Activated CD4-positive, alpha-beta T cell treated with anti-CD3 and anti-CD28 coated beads, Interleukin-2, amount 50 U/mL, for 16 hours (primary cell): ENCODE data around the gene XPNPEP1.

Experiments used
- DNase-seq: peaks from one replicate; pipeline ENCODE4 v3.0.0-alpha.2; 2020

The XPNPEP1 gene

GRCh38 chr10:109947111-109947920 is 24.0 kb upstream of the XPNPEP1 start:
- DNase-seq: no peak

- DNase-seq: no peak
Observed at GRCh38 chr10:109946680-109947079, 23.4 kb upstream of the XPNPEP1 start.

GRCh38 chr10:109945473-109946177 is 22.3 kb upstream of the XPNPEP1 start:
- DNase-seq: no peak

- no peak for DNase-seq
Observed at GRCh38 chr10:109944613-109945012, 21.3 kb upstream of the XPNPEP1 start.

- no peak for DNase-seq
Observed at GRCh38 chr10:109941236-109941862, 18.0 kb upstream of the XPNPEP1 start.

- DNase-seq: no peak
Observed at GRCh38 chr10:109940553-109940952, 17.2 kb upstream of the XPNPEP1 start.

- DNase-seq: no peak
Observed at GRCh38 chr10:109940117-109940516, 16.8 kb upstream of the XPNPEP1 start.

GRCh38 chr10:109939315-109939961 is 16.1 kb upstream of the XPNPEP1 start:
- DNase-seq: no peak

GRCh38 chr10:109937460-109938065 is 14.3 kb upstream of the XPNPEP1 start:
- DNase-seq: no peak

GRCh38 chr10:109934958-109935793 is 11.9 kb upstream of the XPNPEP1 start:
- no peak for DNase-seq

GRCh38 chr10:109933984-109934565 is 10.8 kb upstream of the XPNPEP1 start:
- no peak for DNase-seq

GRCh38 chr10:109932968-109933367 is 9.7 kb upstream of the XPNPEP1 start:
- DNase-seq: no peak

GRCh38 chr10:109932391-109932790 is 9.1 kb upstream of the XPNPEP1 start:
- no peak for DNase-seq

GRCh38 chr10:109931163-109931562 is 7.9 kb upstream of the XPNPEP1 start:
- no peak for DNase-seq

- no peak for DNase-seq
Observed at GRCh38 chr10:109929501-109930219, 6.3 kb upstream of the XPNPEP1 start.

GRCh38 chr10:109928475-109928891 is 5.2 kb upstream of the XPNPEP1 start:
- DNase-seq: no peak

- DNase-seq: no peak
Observed at GRCh38 chr10:109926825-109927224, 3.5 kb upstream of the XPNPEP1 start.

GRCh38 chr10:109926061-109926745 is 2.9 kb upstream of the XPNPEP1 start:
- DNase-seq: no peak

GRCh38 chr10:109924967-109925620 is 1.8 kb upstream of the XPNPEP1 start:
- DNase-seq: no peak

GRCh38 chr10:109924087-109924486 is 776 bp upstream of the XPNPEP1 start:
- no peak for DNase-seq
